RWPE1 (cell line): ENCODE results near the gene NOL4L.

ENCODE experiments used
- CTCF ChIA-PET: fragments of 350-600 bp; sonication (Branson Sonifier 250); formaldehyde crosslinking; extraction: SDS; loops from one replicate; lab custom pipeline; 2021; lab: Yijun Ruan, JAX
- POLR2A ChIA-PET: fragments of 400-600 bp; formaldehyde crosslinking; extraction: SDS; loops from one replicate; lab custom pipeline; 2020; ENCODE audit warnings: antibody characterized with exemption; ENCODE audit not compliant: low non-redundant PET; lab: Yijun Ruan, JAX
- DNase-seq: peaks from one replicate; pipeline ENCODE4 v3.0.0; 2012; ENCODE audit warnings: low spot score
- H3K27ac ChIP-seq: fragments of 450-650 bp; 2 replicates; pipeline ENCODE4 v1.5.1; 2017
- CTCF ChIP-seq: fragments of 450-650 bp; conservative IDR thresholded peaks from 2 replicates; pipeline ENCODE4 v1.5.1; 2017; ENCODE audit warnings: low read depth, mild to moderate bottlenecking

Gene NOL4L

GRCh38 chr20:32526541-32526940 lies 58.6 kb downstream of the NOL4L start:
- no peak for TF ChIP-seq CTCF
- H3K27ac ChIP-seq: no peak overlapping the region
- no peak for DNase-seq
- POLR2A ChIA-PET: no interaction called here
- CTCF ChIA-PET: interaction anchor here (0.5 to 10.7 kb wide), 4 partner anchors 84 to 1298 kb away, joined by 3 to 184 read pairs (median 3); no protein-coding TSS in a partner anchor

- no peak overlapping the region for H3K27ac ChIP-seq
- POLR2A ChIA-PET: no interaction called here
- TF ChIP-seq CTCF: no peak
- CTCF ChIA-PET: interaction anchor here (0.7 to 10.7 kb wide), 4 partner anchors 20 to 148 kb away, joined by 3 to 184 read pairs (median 3); no protein-coding TSS in a partner anchor
- DNase-seq: no peak
These were observed 59.0 kb downstream of the NOL4L start for GRCh38 chr20:32526125-32526524.

GRCh38 chr20:32524829-32525501 lies 60.2 kb downstream of the NOL4L start:
- no peak overlapping the region for H3K27ac ChIP-seq
- no peak for DNase-seq
- no peak for TF ChIP-seq CTCF
- CTCF ChIA-PET: interaction anchor here (0.5 to 10.7 kb wide), 7 partner anchors 21 to 265 kb away, joined by 3 to 184 read pairs (median 3); no protein-coding TSS in a partner anchor
- POLR2A ChIA-PET: no interaction called here

- TF ChIP-seq CTCF: no peak
- no peak overlapping the region for H3K27ac ChIP-seq
- DNase-seq: no peak
- ChIA-PET CTCF (interaction anchor here (0.8 to 10.7 kb wide), 8 partner anchors 9 to 266 kb away, joined by 3 to 184 read pairs (median 5); no protein-coding TSS in a partner anchor), POLR2A (no interaction called here)
These were observed 61.4 kb downstream of the NOL4L start for GRCh38 chr20:32523613-32524213.

- no peak for DNase-seq
- POLR2A ChIA-PET: no interaction called here
- CTCF ChIA-PET: interaction anchor here (0.5 to 10.7 kb wide), 19 partner anchors 10 to 267 kb away, joined by 3 to 184 read pairs (median 4); no protein-coding TSS in a partner anchor
- H3K27ac ChIP-seq: no peak overlapping the region
- no peak for TF ChIP-seq CTCF
These were observed 62.1 kb downstream of the NOL4L start for GRCh38 chr20:32522776-32523612.

DNA sequence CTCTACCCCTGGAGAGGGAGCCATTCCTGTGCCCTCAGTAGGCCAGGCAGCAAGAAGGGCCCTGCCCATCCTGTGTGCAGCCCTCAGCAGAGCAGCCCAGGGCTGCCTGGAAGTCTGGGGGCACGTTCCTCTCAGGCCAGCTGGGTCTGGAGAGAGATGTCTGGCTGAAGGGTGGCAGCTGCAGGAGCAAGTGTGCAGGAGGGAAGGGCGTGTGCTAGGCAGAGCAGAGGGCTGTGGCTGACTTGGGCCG lies 62.7 kb downstream of the NOL4L start:
- ChIA-PET CTCF (interaction anchor here (0.5 to 10.7 kb wide), 21 partner anchors 11 to 482 kb away, joined by 3 to 184 read pairs (median 4); partner anchors contain the start of genes COMMD7 and SUN5), POLR2A (no interaction called here)
- no peak for DNase-seq
- no peak for TF ChIP-seq CTCF
- H3K27ac ChIP-seq: no peak overlapping the region
